Panc1 (cell line): Measurements from ENCODE around the gene VPS26A.

Source experiments
- CTCF ChIP-seq: fragments of 450-650 bp; IDR thresholded peaks from 2 replicates; pipeline ENCODE4 v1.5.1; 2017; ENCODE audit warnings: mild to moderate bottlenecking
- REST ChIP-seq, 2 experiments: IDR thresholded peaks; 2 replicates each; pipeline ENCODE4 v1.6.1; 2011 to 2012; ENCODE audit warnings: low read depth in 2 of 2, control low read depth in 1 of 2, low read length in 1 of 2, mild to moderate bottlenecking in 1 of 2, moderate library complexity in 1 of 2; ENCODE audit not compliant: insufficient read depth in 1 of 2
- SIN3A ChIP-seq: IDR thresholded peaks from 2 replicates; pipeline ENCODE4 v1.6.1; 2012; ENCODE audit warnings: low read depth, mild to moderate bottlenecking, low read length, moderate library complexity, borderline replicate concordance; ENCODE audit not compliant: insufficient read depth

- no peak for TF ChIP-seq REST (IDR thresholded peaks at IDR 0.05; ENCODE audit: insufficient read depth in 1 of 2, low read depth in 2 of 2, low read length in 1 of 2)
- no peak for TF ChIP-seq CTCF
- TF ChIP-seq SIN3A: no peak
These were observed 90.7 kb downstream of the VPS26A start for GRCh38 chr10:69214666-69215131.
